Measurements from ENCODE around the gene CORIN.

CORIN gene, protein sequence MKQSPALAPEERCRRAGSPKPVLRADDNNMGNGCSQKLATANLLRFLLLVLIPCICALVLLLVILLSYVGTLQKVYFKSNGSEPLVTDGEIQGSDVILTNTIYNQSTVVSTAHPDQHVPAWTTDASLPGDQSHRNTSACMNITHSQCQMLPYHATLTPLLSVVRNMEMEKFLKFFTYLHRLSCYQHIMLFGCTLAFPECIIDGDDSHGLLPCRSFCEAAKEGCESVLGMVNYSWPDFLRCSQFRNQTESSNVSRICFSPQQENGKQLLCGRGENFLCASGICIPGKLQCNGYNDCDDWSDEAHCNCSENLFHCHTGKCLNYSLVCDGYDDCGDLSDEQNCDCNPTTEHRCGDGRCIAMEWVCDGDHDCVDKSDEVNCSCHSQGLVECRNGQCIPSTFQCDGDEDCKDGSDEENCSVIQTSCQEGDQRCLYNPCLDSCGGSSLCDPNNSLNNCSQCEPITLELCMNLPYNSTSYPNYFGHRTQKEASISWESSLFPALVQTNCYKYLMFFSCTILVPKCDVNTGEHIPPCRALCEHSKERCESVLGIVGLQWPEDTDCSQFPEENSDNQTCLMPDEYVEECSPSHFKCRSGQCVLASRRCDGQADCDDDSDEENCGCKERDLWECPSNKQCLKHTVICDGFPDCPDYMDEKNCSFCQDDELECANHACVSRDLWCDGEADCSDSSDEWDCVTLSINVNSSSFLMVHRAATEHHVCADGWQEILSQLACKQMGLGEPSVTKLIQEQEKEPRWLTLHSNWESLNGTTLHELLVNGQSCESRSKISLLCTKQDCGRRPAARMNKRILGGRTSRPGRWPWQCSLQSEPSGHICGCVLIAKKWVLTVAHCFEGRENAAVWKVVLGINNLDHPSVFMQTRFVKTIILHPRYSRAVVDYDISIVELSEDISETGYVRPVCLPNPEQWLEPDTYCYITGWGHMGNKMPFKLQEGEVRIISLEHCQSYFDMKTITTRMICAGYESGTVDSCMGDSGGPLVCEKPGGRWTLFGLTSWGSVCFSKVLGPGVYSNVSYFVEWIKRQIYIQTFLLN

DNA sequence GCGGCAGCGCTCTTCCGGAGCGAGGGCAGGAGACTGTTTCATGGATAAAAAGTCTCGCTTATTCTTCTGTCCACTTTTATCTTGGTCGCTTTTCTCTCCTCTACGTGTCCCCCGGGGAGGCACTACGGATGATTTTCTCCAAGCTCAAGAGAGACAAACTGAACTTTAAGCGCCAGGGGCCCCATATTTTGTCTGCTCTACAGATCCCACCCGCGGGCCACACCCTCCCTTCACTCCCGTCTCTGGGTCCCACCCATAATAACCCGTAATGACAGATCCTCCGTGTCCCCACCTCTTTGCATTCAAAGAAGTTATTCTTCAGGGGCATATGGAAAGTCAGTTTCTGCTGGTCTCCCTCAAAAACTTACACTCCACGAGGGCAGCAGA lies at the start of gene CORIN:
TSS of gene CORIN (minus strand) at position 160 of the 387 bp plus-strand sequence. CDS start at position 42, 118 bp downstream.
- TF ChIP-seq, protein P1, sequence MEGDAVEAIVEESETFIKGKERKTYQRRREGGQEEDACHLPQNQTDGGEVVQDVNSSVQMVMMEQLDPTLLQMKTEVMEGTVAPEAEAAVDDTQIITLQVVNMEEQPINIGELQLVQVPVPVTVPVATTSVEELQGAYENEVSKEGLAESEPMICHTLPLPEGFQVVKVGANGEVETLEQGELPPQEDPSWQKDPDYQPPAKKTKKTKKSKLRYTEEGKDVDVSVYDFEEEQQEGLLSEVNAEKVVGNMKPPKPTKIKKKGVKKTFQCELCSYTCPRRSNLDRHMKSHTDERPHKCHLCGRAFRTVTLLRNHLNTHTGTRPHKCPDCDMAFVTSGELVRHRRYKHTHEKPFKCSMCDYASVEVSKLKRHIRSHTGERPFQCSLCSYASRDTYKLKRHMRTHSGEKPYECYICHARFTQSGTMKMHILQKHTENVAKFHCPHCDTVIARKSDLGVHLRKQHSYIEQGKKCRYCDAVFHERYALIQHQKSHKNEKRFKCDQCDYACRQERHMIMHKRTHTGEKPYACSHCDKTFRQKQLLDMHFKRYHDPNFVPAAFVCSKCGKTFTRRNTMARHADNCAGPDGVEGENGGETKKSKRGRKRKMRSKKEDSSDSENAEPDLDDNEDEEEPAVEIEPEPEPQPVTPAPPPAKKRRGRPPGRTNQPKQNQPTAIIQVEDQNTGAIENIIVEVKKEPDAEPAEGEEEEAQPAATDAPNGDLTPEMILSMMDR (IDR thresholded peaks at IDR 0.05; ENCODE audit: insufficient read depth, missing control alignments): no peak
- DNase-seq (ENCODE audit: insufficient read length, low spot score): no peak

DNA sequence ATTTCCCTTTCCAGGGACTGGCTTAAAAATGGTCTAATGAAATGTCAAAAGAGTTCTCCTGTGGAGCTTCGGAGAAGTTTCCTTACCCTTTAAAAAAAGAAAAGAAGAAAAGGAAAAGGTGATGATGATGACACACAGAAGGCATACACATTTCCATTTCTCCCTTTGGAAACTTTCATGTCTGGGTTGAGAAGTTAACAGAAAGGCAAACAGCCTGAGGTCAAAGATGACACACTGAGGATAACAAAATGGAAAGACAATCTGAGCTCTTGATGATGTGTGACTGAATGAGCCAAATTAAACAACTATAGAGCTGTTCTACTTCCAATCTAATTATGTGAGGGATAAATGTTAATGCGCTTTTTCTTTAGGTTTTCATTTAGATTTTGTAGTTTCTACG lies 44.4 kb upstream of the CORIN start:
- DNase-seq (ENCODE audit: insufficient read length, low spot score) (no peak), FAIRE-seq (no peak)
- TF ChIP-seq, protein P1 (IDR thresholded peaks at IDR 0.05; ENCODE audit: insufficient read depth, missing control alignments): no peak

More for the DNA sequence above, at the start of gene CORIN:
- FAIRE-seq: no peak

DNA sequence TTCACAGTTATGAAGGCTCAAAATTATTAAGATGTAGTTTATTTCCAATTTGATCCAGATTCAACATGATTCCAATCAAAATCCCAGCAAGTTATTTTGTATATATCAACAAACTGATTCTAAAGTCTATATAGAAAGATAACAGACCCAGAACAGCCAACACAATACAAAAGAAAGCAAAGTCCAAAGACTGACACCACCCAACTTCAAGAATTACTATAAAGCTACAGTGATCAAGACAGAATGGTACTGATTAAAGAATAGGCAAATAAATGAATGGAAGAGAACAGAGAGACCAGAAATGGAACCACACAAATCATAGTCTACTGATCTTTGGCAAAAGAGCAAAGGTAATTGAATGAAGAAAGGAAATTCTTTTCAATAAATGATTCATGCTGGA lies 41.6 kb upstream of the CORIN start:
- no peak for FAIRE-seq
- TF ChIP-seq, protein P1 (IDR thresholded peaks at IDR 0.05; ENCODE audit: insufficient read depth, missing control alignments): no peak
- DNase-seq (ENCODE audit: insufficient read length, low spot score): no peak

DNA sequence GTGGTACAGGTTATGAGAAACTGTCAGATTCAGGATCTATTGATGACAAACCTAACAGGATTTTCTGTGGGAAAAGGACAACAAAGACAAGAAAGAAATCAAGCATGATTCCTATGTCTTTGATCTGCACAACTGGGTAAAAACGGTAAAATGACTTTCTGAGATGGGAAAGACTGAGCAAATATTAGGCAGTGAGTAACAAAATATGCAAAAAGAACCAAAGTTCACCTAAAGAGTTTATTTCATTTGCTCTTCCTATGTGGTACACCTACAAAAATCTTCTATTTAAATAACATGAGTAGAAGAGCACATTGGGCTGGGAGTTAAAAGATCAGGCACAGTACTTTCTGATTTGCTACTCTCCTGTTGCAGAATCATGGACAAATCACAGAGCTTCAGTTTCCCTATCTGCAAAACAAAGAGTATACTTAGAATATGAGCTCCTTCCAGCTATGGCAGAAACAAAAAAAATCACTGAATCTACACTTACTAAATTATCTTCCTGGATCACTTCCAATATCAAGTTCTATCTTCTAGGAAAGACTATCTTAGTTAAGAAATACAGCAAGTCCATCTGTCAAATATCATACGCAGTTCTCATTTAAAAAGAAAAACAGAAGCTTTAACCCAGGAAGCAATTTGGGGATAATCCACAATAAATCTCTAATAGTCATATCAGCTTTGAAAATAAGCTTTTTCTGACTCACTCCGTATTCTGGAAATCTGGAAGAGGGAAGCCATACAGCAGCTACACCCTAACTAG lies 39.1 kb upstream of the CORIN start:
- TF ChIP-seq, protein P1 (IDR thresholded peaks at IDR 0.05; ENCODE audit: insufficient read depth, missing control alignments): no peak
- FAIRE-seq (no peak), DNase-seq (ENCODE audit: insufficient read length, low spot score) (no peak)

DNA sequence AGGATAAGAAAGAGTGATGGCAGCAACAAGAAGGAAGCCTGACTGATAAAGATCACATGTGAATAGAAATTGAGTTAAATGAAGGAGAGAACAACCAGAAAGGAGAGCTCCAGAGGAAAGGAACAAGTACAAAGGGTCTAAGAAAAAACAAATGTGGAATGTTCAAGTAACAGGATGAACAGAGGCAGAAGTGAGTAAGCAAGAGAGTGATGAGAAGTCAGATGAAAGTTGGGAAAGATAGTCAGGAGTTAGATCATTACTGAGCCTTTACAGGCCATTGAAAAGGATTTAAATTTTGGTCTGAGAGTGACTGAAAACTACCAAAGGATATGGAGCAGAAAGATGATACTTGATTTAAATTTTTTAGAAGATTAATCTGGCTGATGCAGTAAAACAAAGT lies 38.4 kb upstream of the CORIN start:
- TF ChIP-seq, protein P1 (IDR thresholded peaks at IDR 0.05; ENCODE audit: insufficient read depth, missing control alignments): no peak
- no peak for DNase-seq (ENCODE audit: insufficient read length, low spot score)
- no peak for FAIRE-seq

DNA sequence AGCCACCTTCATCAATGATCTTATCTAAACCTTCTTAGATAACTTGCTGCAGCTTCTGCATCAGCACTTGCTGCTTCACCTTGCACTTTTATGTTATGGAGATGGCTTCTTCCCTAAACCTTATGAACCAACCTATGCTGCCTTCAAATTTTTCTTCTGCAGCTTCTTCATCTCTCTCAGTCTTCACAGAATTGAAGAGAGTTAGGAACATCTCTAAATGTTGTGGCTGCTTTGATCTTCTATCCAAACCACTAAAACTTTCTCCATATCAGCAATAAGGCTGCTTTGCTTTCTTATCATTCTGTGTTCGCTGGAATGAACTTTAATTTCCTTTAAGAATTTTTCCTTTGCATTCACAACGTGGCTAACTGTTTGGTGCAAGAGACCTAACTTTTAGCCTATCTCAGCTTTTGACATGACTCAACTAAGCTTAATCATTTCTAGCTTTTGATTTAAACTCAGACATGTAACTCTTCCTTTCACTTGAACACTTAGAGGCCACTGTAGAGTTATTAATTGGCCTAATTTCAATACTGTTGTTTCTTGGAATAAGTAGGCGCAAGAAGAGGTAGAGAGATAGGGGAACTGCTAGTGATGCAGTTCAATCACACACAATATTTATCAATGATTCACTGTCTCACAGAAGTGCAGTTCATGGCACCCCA lies 36.1 kb upstream of the CORIN start:
- DNase-seq (ENCODE audit: insufficient read length, low spot score) (no peak), FAIRE-seq (no peak)
- TF ChIP-seq, protein P1 (IDR thresholded peaks at IDR 0.05; ENCODE audit: insufficient read depth, missing control alignments): no peak
